MM.1S (cell line): Measurements from ENCODE around the gene TUBB4A.

Experiments
- EZH2 ChIP-seq: fragments of 300-600 bp; sonication (generic); optimal IDR thresholded peaks from 2 replicates; pipeline ENCODE3; 2017; ENCODE audit warnings: low read depth, mild to moderate bottlenecking, antibody characterized with exemption, low read length, mixed read lengths
- TF ChIP-seq, protein P1 (sequence below): fragments of 300-600 bp; sonication (generic); IDR thresholded peaks from 2 replicates; pipeline ENCODE4 v1.5.1; 2016; ENCODE audit warnings: antibody characterized with exemption, low read length, mixed read lengths

DNA sequence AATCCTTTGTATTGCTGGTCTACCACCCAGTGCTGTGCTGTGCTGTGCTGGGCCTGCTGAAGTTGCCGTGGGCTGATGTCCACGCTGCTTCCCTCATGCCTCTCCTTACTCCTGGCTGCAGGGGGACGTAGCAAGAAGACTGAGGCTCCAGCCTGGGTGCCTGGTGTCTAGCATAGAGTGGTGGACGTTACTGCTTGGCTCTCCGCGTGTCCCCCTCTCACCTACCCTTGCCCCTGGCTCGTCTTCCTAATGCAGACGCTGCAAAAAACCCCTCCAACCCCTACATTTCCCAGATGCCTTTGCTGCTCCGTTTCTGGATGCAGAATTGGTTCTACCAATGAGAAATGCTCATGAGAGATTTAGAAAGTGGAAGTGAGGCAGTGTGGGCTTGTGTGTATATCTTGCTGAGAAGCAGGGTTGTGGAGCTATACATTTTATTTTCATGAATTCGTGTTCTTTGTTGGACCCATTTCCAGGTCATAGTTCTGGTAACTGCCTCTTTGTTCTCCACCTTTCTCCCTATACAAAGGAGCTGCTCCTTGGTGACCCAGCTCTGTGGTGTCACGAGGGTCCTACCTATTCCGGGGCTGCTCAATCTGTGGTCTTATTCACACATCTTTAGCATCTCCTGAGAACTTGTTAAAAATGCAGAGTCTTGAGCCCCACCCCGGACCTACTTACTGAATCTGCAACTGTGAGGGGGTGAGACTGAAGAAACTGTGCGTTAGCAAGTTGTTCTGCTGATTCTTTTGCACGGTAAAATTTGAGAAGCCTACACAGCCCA is 12.6 kb downstream of the TUBB4A start:
- TF ChIP-seq EZH2, result no peak
- TF ChIP-seq, protein P1, sequence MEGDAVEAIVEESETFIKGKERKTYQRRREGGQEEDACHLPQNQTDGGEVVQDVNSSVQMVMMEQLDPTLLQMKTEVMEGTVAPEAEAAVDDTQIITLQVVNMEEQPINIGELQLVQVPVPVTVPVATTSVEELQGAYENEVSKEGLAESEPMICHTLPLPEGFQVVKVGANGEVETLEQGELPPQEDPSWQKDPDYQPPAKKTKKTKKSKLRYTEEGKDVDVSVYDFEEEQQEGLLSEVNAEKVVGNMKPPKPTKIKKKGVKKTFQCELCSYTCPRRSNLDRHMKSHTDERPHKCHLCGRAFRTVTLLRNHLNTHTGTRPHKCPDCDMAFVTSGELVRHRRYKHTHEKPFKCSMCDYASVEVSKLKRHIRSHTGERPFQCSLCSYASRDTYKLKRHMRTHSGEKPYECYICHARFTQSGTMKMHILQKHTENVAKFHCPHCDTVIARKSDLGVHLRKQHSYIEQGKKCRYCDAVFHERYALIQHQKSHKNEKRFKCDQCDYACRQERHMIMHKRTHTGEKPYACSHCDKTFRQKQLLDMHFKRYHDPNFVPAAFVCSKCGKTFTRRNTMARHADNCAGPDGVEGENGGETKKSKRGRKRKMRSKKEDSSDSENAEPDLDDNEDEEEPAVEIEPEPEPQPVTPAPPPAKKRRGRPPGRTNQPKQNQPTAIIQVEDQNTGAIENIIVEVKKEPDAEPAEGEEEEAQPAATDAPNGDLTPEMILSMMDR, result no peak
